ENCODE measurements around the gene SPATA4. TPM values are rescaled to one million over a fixed set of nuclear protein-coding genes. Genes with fewer than 3 reads are reported as not detected.

The SPATA4 gene
- total RNA-seq, 4 donors from 2014 or later: 0.33 to 1.0 (median 0.83) TPM; not detected in 1

DNA sequence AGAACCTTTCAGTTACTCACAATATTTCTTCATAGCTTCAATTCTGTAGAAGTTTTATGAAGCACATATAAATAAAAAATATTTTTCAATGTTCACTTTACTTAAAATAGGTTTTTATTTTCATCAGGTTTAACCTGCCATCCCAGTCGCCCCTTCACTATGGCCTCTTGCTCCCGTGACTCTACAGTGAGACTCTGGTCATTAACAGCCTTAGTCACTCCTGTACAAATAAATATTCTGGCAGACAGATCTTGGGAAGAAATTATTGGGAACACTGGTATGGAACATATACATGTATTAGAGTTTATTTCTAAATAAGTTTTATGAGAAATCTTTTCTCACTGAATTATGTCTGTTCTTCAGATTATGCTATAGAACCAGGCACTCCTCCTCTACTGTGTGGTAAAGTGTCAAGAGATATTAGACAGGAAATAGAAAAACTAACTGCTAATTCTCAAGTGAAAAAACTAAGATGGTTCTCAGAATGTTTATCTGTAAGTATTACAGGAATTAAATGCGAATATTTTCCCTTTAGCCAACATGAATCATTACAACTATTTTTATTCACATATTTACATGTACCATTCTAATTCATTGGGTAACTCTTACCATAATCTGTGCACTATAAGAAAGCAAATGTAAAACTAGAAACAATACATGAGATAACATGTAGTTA, 45.6 kb downstream of the SPATA4 start:
- no peaks in the 10 kb centered on the region for H3K9me3 ChIP-seq
- no peak for DNase-seq (ENCODE audit: extremely low spot score)
- no peak overlapping the region for H3K4me3 ChIP-seq
- TF ChIP-seq, protein P1, sequence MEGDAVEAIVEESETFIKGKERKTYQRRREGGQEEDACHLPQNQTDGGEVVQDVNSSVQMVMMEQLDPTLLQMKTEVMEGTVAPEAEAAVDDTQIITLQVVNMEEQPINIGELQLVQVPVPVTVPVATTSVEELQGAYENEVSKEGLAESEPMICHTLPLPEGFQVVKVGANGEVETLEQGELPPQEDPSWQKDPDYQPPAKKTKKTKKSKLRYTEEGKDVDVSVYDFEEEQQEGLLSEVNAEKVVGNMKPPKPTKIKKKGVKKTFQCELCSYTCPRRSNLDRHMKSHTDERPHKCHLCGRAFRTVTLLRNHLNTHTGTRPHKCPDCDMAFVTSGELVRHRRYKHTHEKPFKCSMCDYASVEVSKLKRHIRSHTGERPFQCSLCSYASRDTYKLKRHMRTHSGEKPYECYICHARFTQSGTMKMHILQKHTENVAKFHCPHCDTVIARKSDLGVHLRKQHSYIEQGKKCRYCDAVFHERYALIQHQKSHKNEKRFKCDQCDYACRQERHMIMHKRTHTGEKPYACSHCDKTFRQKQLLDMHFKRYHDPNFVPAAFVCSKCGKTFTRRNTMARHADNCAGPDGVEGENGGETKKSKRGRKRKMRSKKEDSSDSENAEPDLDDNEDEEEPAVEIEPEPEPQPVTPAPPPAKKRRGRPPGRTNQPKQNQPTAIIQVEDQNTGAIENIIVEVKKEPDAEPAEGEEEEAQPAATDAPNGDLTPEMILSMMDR (IDR thresholded peaks at IDR 0.05): no peak
- TF ChIP-seq POLR2A (IDR thresholded peaks at IDR 0.05; ENCODE audit: low read depth) (no peak), POLR2AphosphoS5 (IDR thresholded peaks at IDR 0.05) (no peak), EP300 (IDR thresholded peaks at IDR 0.05) (no peak)
- no peaks in the 10 kb centered on the region for H3K27me3 ChIP-seq
- intact Hi-C loops (cut with DNase I): loop anchor here (1.0 kb wide), 1 partner anchor 127 kb away; no protein-coding TSS in a partner anchor
- WGBS: 53% methylated on average over 3 of the region's 3 CpGs
- no peaks in the 10 kb centered on the region for H3K36me3 ChIP-seq
- peaks cover 0 to 12% (median 6%) of the 10 kb centered on the region in 4 donors for H3K4me1 ChIP-seq
- no peak overlapping the region for H3K27ac ChIP-seq (replicated peaks in 1 of 4)

DNA sequence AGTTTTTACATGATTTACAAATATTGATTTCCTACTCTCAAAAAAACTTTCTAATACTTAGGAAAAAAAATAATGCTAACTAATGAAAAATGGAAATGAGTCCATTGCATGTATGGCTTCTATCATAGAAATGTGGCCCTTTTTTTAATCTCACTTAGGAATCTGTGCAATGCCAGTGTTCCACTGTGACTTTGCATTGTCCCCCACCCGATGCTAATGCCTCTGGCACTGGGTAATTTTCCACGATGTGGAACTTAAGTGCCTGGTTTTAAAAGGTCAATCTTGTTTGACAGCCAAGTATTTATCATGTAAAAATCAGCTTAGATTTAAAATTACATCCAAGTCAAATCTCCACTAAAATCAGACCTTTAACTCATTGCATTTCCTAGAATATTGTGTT, 53.1 kb downstream of the SPATA4 start:
- DNase-seq (ENCODE audit: extremely low spot score): no peak
- Histone ChIP-seq H3K27ac (replicated peaks in 1 of 4) (no peak overlapping the region), H3K27me3 (no peaks in the 10 kb centered on the region), H3K9me3 (no peaks in the 10 kb centered on the region), H3K4me3 (no peak overlapping the region), H3K36me3 (no peaks in the 10 kb centered on the region), H3K4me1 (no peaks in the 10 kb centered on the region)
- TF ChIP-seq POLR2AphosphoS5 (IDR thresholded peaks at IDR 0.05) (no peak), EP300 (IDR thresholded peaks at IDR 0.05) (no peak), POLR2A (IDR thresholded peaks at IDR 0.05; ENCODE audit: low read depth) (no peak)
- TF ChIP-seq, protein P1 (IDR thresholded peaks at IDR 0.05): no peak
- 75% methylated on average over 2 of the region's 2 CpGs for WGBS
- intact Hi-C loops (cut with DNase I): no loop called here

DNA sequence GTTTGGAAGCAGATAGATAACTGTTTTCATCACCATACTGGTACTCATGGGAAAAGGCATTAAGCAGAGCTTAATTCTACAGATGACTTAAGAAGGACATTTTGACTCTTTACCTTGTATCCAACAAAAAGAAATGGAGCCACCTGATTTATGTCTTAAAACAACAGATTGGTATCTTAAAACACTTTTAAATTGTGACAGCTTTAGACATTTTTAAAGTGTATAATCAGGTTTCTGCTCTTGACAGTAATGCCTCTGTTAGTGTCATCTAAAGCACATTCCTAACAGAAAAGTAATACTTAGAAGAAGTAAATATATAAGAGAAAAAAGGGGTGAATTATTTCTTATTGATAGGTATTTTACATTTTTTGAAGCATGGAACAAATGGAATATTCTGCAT, 55.9 kb downstream of the SPATA4 start:
- H3K36me3 ChIP-seq: no peaks in the 10 kb centered on the region
- no peaks in the 10 kb centered on the region for H3K27me3 ChIP-seq
- H3K9me3 ChIP-seq: no peaks in the 10 kb centered on the region
- H3K4me1 ChIP-seq: no peaks in the 10 kb centered on the region
- H3K4me3 ChIP-seq: no peak overlapping the region
- H3K27ac ChIP-seq (replicated peaks in 1 of 4): no peak overlapping the region
- TF ChIP-seq EP300 (IDR thresholded peaks at IDR 0.05): no peak
- no peak for TF ChIP-seq POLR2AphosphoS5 (IDR thresholded peaks at IDR 0.05)
- no peak for TF ChIP-seq POLR2A (IDR thresholded peaks at IDR 0.05; ENCODE audit: low read depth)
- TF ChIP-seq, protein P1 (IDR thresholded peaks at IDR 0.05): no peak
- DNase-seq (ENCODE audit: extremely low spot score): no peak
- intact Hi-C loops (cut with DNase I): no loop called here

DNA sequence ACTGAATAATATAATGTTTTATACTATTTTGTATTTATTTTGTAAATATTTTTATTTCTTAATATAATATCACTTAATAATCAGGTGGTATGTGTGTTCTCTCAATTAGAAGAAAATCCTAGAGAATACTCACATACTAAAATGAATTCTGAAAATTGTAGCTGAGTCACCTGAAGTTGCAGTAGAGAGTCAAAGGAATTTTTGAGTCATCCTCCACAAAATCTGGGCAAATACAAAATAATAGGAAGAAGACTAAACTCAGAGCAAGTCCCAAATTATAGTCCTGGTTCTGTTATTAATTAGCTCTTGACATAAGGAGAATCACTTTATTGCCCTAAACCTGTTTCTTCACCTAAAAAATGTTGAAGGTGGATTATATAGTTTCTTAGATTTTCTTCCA, 57.8 kb downstream of the SPATA4 start:
- no peak overlapping the region for H3K27ac ChIP-seq (replicated peaks in 1 of 4)
- no peak for DNase-seq (ENCODE audit: extremely low spot score)
- no peaks in the 10 kb centered on the region for H3K36me3 ChIP-seq
- no peaks in the 10 kb centered on the region for H3K27me3 ChIP-seq
- H3K4me3 ChIP-seq: no peak overlapping the region
- TF ChIP-seq POLR2A (IDR thresholded peaks at IDR 0.05; ENCODE audit: low read depth) (no peak), EP300 (IDR thresholded peaks at IDR 0.05) (no peak), POLR2AphosphoS5 (IDR thresholded peaks at IDR 0.05) (no peak)
- TF ChIP-seq, protein P1 (IDR thresholded peaks at IDR 0.05): no peak
- H3K9me3 ChIP-seq: no peaks in the 10 kb centered on the region
- H3K4me1 ChIP-seq: no peaks in the 10 kb centered on the region
- intact Hi-C loops (cut with DNase I): no loop called here

DNA sequence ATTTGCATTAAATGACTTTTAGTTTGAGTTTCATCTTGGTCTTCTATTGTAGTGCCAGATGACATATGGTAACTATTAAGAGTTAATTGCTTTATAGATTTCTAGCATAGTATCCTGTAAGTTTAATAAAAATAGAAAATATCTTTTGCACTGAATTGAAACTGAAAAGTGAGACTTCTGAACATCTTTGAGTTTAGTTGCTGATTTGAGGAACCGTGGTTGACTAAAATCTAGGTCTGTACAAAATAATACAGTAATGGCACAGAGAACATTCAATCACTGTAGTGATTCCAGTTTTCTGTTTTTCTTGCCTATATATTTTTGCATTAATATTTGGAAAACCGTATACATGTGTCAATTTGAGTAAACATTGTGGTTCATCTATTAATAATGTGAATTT, 60.7 kb downstream of the SPATA4 start:
- Histone ChIP-seq H3K9me3 (no peaks in the 10 kb centered on the region), H3K4me1 (no peaks in the 10 kb centered on the region), H3K36me3 (no peaks in the 10 kb centered on the region), H3K4me3 (no peak overlapping the region), H3K27me3 (no peaks in the 10 kb centered on the region), H3K27ac (replicated peaks in 1 of 4) (no peak overlapping the region)
- TF ChIP-seq POLR2A (IDR thresholded peaks at IDR 0.05; ENCODE audit: low read depth) (no peak), POLR2AphosphoS5 (IDR thresholded peaks at IDR 0.05) (no peak), EP300 (IDR thresholded peaks at IDR 0.05) (no peak)
- TF ChIP-seq, protein P1 (IDR thresholded peaks at IDR 0.05): no peak
- no peak for DNase-seq (ENCODE audit: extremely low spot score)
- intact Hi-C loops (cut with DNase I): no loop called here
- WGBS: 71% methylated on average over 2 of the region's 2 CpGs

Measured in esophagus muscularis mucosa (tissue), 4 donors.